Endothelial cell of hepatic sinusoid (primary cell): ENCODE measurements around the gene SPPL2B.

Experiments used
- in situ Hi-C: cut with HindIII; loops from 2 replicates; pipeline ENCODE4 v1.10.0; 2017; ENCODE audit warnings: low sequenced_read_pairs

SPPL2B gene

GRCh38 chr19:2351591-2351990 lies 23.1 kb downstream of the SPPL2B start:
- in situ Hi-C loops = no loop called here

- in situ Hi-C loops = no loop called here
Observed at GRCh38 chr19:2352121-2352520, 23.6 kb downstream of the SPPL2B start.

DNA sequence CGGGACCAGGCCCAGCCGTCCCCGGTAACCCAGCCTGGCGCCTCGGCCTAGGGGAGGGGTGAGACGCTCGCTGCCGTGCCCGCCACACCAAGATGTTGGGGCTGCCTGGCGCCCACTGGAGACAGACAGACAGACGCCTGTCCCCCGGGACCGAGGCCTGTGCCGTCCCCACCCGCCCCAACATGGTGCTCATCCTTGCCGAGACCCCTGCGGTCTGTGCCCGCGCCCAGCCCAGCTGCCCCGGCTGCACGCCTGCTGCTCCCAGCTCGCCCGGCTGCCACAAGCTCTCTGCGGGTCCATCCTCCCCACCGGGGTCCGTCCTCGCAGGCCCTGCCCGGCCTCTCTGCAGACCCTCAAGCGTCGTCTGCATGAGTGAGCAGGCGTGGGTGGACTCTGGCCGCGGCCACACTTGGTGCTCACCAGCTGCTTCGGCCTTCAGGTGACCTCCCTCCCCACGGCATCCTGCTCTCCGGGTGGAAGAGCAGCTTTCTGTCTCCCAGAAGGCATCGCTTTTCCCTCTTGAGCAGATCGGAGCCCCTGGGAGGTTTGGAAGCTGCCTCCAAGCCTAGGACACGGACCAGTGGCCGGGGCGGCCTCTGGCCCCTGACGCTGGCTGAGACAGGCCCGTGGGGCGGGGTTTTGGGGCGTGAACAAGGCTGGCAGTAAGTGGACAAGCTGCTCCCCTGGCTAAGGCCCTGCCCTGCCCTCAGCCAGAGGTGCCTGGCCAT lies 24.8 kb downstream of the SPPL2B start:
- in situ Hi-C loops = no loop called here

DNA sequence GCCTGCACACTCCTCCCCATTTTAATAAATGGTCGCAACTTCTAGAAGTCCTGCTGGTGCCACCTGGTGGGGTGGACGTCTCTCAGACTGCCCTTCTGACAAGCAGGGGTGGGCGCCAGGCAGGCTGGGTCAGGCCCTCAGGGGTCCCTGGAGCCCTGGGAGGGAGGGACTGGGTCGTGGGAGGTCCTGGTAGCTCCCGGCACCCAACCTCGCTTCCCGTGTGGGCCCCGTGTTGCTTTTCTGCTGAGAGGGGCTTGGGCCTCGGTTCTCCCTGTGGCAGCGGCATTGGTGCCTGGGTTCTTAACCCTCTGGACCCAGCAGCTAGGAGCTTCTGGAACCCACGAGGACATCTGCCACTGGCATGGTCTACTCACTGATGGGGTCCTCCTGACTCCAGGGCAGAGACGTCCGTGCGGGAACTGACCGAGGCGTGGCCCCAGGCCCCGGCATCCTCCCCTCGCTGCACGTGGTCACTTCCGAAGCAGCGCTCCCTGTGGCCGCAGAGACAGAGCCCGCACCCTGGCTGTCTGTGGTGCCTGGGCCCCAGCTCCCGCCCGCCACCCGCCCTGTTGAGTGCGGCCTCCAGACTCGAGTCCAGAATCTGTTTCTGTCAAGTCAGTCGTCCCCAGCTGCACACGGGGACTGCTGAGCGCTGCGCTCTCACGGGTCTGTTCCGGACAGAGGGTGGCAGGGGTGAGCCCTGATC lies 25.6 kb downstream of the SPPL2B start:
- in situ Hi-C loops = no loop called here

DNA sequence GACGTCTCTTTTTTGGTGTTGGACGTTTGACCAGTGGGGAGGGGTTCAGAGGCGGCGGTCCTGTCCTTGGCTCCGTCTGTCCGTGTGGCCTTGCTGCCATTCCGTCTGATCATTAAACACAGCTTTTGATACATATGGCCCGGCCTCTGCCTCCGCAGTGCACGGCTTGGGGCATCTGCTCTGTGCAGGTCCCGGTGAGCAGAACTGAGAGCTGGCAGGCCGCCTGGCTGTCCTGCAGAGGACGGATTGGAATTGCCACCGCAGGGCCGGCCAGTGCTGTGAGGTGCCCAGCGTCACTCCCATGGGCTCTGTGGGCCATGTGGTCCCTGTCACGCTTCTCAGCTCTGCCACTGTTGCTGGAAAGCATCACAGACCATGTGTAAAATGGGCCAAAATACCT lies 26.2 kb downstream of the SPPL2B start:
- in situ Hi-C loops = no loop called here

DNA sequence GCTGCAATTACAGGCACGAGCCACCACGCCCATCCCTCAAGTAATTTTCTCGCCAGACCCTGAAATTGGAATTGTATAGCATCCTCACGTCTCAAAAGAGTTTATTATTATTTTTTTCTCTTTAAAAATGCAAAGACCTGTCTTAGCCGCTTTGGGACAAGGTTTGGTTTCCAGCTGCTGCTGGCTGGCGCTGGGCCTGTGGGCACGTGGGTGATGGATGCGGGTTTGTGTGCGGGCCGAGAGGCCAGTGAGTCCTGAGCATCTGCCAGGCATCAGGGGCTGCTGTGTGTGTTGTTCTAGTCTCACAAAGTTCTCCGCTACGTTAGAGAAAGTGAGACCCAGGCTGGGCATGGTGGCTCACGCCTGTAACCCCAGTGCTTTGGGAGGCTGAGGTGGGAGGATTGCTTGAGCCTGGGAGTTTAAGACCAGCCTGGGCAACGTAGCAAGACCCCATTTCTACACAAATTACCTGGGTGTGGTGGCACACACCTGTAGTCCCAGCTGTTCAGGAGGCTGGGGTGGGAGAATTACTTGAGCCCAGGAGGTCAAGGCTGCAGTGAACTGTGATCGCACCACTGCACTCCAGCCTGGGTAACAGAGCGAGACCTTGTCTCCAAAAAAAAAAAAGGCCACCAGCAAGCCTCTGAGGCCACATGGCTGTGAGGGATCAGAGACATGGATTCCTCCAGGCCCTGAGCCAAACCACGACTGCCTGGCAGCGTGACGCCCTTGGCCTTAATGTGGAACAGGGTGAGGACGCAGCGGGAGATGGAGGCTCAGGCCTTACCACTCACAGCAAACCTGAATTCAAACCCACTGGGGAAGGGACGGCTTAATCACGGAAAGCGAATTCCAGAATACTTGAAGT lies 26.9 kb downstream of the SPPL2B start:
- in situ Hi-C loops = no loop called here

DNA sequence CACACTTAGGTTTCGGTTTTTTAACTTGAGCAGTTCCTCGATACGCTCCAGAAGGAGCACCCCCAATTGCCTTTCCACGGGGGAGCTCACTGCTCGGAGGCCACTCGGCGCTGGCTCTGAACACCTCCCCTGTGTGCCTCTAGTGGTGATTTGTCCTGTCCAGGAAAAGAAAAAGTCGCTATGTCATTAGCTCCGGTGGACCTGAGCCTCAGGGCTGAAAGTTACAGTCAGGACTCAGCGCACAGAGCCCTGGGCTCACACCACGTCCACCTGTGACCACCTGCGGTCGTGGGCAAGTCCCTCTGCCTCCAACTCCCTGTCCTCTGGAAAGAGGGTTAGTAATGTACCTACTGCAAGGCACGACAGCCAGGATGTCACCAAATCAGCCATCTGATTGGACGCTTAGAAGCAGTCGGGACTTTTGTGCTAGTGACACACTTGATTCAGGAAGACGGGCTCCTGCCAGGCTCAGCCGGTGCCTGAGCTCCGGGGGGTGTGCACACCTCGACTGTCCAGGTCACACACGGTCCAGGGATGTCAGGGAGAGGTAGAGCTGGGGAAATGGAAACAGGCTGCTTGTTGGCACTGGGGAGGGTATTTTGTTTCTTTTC lies 27.7 kb downstream of the SPPL2B start:
- in situ Hi-C loops = no loop called here

DNA sequence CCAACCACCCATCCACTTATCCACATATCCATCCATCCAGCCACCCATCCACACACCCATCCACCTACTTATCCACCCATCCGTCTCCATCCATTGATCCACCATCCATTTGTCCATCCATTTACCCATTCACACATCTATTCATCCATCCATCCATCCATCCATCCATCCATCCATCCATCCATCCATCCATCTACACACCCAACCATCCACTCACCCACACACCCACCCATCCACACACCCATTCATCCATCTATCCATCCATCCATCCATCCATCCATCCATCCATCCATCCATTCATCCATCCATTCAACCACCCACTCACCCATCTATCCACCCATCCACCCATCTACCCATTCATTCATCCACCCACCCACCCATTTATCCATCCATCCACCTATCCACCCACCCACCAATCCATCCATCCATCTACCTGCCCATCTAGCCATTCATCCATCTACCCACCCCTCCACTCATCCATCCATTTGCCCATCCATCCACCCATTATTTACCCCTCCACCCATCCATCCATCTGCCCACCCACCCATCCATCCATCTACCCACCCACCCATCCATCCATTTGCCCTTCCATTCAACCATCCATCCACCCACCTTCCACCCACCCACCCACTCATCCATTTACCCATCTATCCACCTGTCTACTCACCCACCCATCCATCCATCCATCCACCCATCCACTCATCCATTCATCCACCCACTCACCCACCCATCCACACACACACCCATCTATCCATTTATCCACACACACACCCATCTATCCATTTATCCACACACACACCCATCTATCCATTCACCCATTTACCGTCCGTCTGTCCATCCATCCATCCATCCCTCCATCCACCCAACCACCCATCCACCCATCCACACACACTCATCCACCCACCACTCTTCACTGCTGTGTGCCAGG lies 29.1 kb downstream of the SPPL2B start:
- in situ Hi-C loops = no loop called here

- in situ Hi-C loops = no loop called here
Observed at GRCh38 chr19:2358548-2359173, 30.2 kb downstream of the SPPL2B start.

- in situ Hi-C loops = no loop called here
Observed at GRCh38 chr19:2359992-2360685, 31.7 kb downstream of the SPPL2B start, which contains the start of gene TMPRSS9. TMPRSS9 (plus strand) TSS chr19:2360265; CDS start chr19:2389786, 29,521 bp downstream.

DNA sequence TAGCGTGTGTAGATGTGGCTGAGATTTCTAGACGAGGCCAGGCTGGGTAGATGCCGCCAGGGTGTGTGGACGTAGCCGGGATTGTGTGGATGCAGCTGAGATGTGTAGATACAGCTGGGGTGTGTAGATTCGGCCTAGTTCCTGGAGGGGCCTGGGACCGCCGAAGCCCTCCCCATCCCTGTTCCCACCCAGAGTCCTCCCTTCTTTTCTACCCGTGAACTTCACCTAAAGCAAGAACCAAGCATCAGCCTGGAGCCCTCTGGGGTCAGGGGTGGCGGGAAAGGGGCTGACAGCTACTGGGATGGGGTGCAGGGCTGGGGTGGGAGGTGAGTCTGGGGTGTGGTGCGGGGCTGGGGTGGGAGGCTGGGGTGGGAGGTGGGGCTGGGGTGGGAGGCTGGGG lies 32.3 kb downstream of the SPPL2B start:
- in situ Hi-C loops = no loop called here

- in situ Hi-C loops = no loop called here
Observed at GRCh38 chr19:2361246-2362045, 33.0 kb downstream of the SPPL2B start.

DNA sequence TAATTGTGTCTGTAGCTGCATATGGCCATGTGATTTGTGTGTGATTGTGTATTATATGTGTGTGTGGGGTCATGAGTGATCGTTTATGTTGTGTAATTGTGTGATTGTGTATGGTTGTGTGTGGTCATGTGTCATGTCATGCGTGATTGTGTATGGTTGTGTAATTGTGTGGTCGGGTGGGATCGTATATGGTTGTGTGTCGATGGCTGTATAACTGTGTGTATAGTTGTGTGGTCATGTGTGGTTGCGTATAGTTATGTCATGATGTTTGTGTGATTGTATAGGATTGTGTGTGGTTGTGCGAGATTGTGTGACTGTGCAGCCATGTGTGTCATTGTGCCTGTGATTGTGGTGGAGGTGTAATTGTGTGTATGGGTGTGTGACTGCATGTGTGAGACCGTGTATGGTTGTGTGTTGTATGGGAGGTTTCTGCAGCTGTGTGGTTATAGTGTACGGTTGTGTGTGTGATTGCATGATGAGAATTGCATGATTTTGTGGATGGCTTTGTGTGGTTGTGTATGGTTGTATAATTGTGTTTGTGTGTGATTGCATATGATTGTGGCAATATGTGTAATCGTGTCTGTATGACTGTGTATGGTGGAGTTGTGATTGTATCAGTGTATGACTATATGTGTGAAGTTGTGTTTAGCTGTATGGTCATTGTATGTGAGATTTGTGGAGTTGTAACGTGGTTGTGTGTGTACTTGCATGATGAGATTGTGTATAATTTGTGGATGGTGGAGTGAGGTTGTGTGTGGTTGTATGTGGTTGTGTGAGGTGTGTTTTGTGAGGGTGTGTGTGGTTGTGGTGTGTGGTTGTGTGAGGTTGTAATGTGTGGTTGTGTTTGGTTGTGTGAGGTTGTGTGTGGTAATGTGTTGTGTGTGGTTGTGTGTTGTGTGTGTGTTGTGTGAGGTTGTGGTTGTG lies 33.8 kb downstream of the SPPL2B start:
- in situ Hi-C loops = no loop called here

DNA sequence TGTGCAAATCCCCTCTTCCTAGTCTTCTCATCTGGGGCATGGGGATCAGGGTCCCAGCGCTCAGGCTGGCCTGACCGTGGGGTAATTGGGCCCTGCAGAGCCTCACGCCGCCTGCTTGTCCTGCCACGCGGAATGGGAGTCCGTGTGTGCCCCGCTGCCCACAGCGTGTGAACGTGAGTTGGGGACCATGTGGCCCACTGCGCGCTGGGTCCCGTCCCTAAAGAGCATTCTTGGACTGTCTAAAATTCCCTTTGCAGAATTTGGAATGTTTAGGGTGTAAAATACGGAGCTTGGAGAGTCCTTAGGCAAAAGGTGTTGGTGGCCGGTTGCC lies 34.5 kb downstream of the SPPL2B start:
- in situ Hi-C loops = no loop called here

- in situ Hi-C loops = no loop called here
Observed at GRCh38 chr19:2363419-2363818, 34.9 kb downstream of the SPPL2B start.

GRCh38 chr19:2365201-2365970 lies 36.9 kb downstream of the SPPL2B start:
- in situ Hi-C loops = no loop called here
